ENCODE data around the gene IFT20. TPM values are rescaled to one million over a fixed set of nuclear protein-coding genes. Genes with fewer than 3 reads are reported as not detected.
"Not testable (repeated sequence)": the region's sequence is repeated elsewhere in the genome, so short reads cannot be mapped to it uniquely, and the experiment has no call there.

The IFT20 gene
- total RNA-seq, 2 experiments from 2014 or later, result 17.0 to 21.4 TPM

GRCh38 chr17:28346746-28347246 lies 11.5 kb upstream of the IFT20 start:
- H3K4me1 Mint-ChIP-seq, result peaks cover 3% of the 10 kb centered on the region
- H3K27me3 Mint-ChIP-seq, result no peaks in the 10 kb centered on the region
- no peak overlapping the region for H3K4me3 Mint-ChIP-seq
- peaks cover 20% of the 10 kb centered on the region for H3K36me3 Mint-ChIP-seq
- DNase-seq, result no peak
- H3K9me3 Mint-ChIP-seq, result no peaks in the 10 kb centered on the region
- no peak overlapping the region for H3K27ac Mint-ChIP-seq

GRCh38 chr17:28346199-28346580 lies 10.9 kb upstream of the IFT20 start:
- no peak overlapping the region for H3K4me3 Mint-ChIP-seq
- DNase-seq, result no peak
- H3K36me3 Mint-ChIP-seq, result peaks cover 16% of the 10 kb centered on the region
- H3K27me3 Mint-ChIP-seq, result no peaks in the 10 kb centered on the region
- peaks cover 3% of the 10 kb centered on the region for H3K4me1 Mint-ChIP-seq
- no peaks in the 10 kb centered on the region for H3K9me3 Mint-ChIP-seq
- H3K27ac Mint-ChIP-seq, result peak overlapping the region; percentile 6

DNA sequence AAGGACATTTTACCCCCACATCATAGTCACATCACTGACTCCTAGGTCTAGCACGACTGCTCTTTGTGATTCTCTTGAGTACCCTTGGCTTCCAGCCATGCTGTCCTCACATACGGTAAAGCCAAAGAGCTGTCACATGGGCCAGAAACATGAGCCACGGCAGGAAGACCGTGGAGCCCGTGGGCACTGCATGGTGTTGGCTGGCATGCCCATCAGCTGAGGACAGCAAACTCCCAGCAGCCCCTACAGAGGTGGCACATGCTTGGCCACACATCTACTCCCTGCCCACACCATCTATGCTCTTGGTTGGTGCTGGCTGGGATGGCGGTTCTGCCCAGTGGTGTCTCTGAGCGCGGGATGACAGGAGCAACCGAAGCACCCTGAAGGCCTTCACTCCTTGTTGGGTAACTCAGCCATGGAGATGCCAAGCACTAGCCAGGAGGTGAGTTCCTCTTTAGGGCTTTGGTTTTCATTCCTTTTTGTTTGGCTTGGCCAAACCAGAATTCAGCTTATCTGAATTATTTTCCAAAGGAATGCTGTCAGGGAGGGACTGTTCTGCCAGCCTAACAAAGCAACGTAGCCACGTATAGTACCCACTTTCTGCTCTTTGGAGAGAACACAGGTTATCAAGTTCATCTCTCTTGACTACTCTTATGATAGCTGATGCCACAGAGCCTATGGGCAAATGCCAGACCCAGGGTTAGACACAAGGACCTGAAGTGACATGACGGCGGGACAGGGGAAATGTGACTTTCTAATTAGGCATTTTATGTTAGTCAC lies 10.3 kb upstream of the IFT20 start:
- no peaks in the 10 kb centered on the region for H3K9me3 Mint-ChIP-seq
- H3K4me1 Mint-ChIP-seq, result peaks cover 3% of the 10 kb centered on the region
- H3K27me3 Mint-ChIP-seq, result no peaks in the 10 kb centered on the region
- peak overlapping the region; percentile 6 for H3K27ac Mint-ChIP-seq
- no peak for DNase-seq
- H3K4me3 Mint-ChIP-seq, result no peak overlapping the region
- peaks cover 16% of the 10 kb centered on the region for H3K36me3 Mint-ChIP-seq

DNA sequence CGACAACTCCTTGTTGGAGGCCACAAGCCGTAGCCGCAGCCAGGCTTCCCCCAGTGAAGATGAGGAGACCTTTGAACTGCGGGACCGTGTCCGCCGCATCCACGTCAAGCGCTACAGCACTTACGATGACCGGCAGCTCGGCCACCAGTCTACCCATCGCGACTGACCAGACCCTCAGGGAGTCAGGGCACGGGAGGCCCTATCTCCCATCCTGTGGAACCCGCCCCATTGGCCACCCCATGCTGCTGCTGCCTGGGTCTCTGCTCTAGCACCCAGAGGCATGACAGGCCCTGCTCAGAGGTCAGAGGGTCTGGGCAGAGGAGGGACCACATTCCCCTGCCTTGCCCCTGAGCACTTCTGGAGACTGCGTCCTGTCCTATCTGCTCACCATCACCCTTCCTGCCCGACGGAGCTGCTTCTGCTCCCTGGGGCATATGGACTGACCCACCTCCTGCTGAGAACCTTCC lies 9.2 kb upstream of the IFT20 start:
- Mint-ChIP-seq H3K27me3 (no peaks in the 10 kb centered on the region), H3K4me1 (peaks cover 3% of the 10 kb centered on the region), H3K27ac (no peak overlapping the region), H3K4me3 (no peak overlapping the region), H3K9me3 (no peaks in the 10 kb centered on the region), H3K36me3 (peaks cover 16% of the 10 kb centered on the region)
- no peak for DNase-seq

- H3K4me1 Mint-ChIP-seq, result peaks cover 3% of the 10 kb centered on the region
- no peak overlapping the region for H3K27ac Mint-ChIP-seq
- no peak for DNase-seq
- H3K36me3 Mint-ChIP-seq, result peaks cover 16% of the 10 kb centered on the region
- H3K4me3 Mint-ChIP-seq, result no peak overlapping the region
- no peaks in the 10 kb centered on the region for H3K27me3 Mint-ChIP-seq
- no peaks in the 10 kb centered on the region for H3K9me3 Mint-ChIP-seq
Measured at GRCh38 chr17:28344011-28344410, 8.7 kb upstream of the IFT20 start.

- Mint-ChIP-seq H3K9me3 (no peaks in the 10 kb centered on the region), H3K27me3 (no peaks in the 10 kb centered on the region), H3K4me3 (no peak overlapping the region), H3K4me1 (peaks cover 6% of the 10 kb centered on the region), H3K36me3 (peaks cover 16% of the 10 kb centered on the region), H3K27ac (peak overlapping the region; percentile 29)
- no peak for DNase-seq
Measured at GRCh38 chr17:28343491-28343932, 8.2 kb upstream of the IFT20 start.

- H3K4me1 Mint-ChIP-seq, result peaks cover 12% of the 10 kb centered on the region
- no peak overlapping the region for H3K27ac Mint-ChIP-seq
- peaks cover 10% of the 10 kb centered on the region for H3K36me3 Mint-ChIP-seq
Measured at GRCh38 chr17:28342313-28342712, 7.0 kb upstream of the IFT20 start.

DNA sequence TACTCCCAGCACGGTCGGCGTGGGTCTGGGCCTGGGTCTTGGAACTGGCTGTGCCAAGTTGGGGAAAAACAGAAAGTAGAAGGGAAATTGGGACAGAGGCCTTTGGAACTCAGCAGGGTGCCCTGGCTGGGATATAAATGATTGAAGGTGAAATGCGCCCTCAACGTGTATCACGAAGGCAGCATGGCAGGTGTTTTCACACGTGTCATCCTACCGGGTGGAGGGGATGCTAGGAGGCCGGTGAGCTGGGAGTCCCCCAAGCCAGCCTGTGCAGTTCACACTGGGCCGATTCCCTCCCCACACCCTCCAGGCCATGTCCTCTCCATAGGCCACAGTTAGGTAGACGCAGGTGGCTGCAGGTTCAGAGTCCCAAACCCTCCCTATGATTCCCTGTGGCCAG lies 6.2 kb upstream of the IFT20 start:
- Mint-ChIP-seq H3K4me1 (peaks cover 19% of the 10 kb centered on the region), H3K27me3 (no peaks in the 10 kb centered on the region), H3K27ac (no peak overlapping the region), H3K36me3 (peaks cover 6% of the 10 kb centered on the region), H3K4me3 (no peak overlapping the region), H3K9me3 (no peaks in the 10 kb centered on the region)
- DNase-seq, result no peak

More at GRCh38 chr17:28342313-28342712, 7.0 kb upstream of the IFT20 start:
- Mint-ChIP-seq H3K4me3 (no peak overlapping the region), H3K9me3 (no peaks in the 10 kb centered on the region), H3K27me3 (no peaks in the 10 kb centered on the region)
- DNase-seq, result no peak

GRCh38 chr17:28340374-28340773 lies 5.1 kb upstream of the IFT20 start:
- peaks cover 6% of the 10 kb centered on the region for H3K36me3 Mint-ChIP-seq
- H3K27me3 Mint-ChIP-seq, result no peaks in the 10 kb centered on the region
- H3K9me3 Mint-ChIP-seq, result no peaks in the 10 kb centered on the region
- H3K27ac Mint-ChIP-seq, result no peak overlapping the region
- peaks cover 22% of the 10 kb centered on the region for H3K4me1 Mint-ChIP-seq
- H3K4me3 Mint-ChIP-seq, result no peak overlapping the region
- no peak for DNase-seq

- H3K36me3 Mint-ChIP-seq, result peaks cover 6% of the 10 kb centered on the region
- no peaks in the 10 kb centered on the region for H3K27me3 Mint-ChIP-seq
- H3K4me1 Mint-ChIP-seq, result peaks cover 25% of the 10 kb centered on the region
- no peak for DNase-seq
- no peak overlapping the region for H3K4me3 Mint-ChIP-seq
- H3K9me3 Mint-ChIP-seq, result no peaks in the 10 kb centered on the region
- H3K27ac Mint-ChIP-seq, result no peak overlapping the region
Measured at GRCh38 chr17:28339431-28339830, 4.2 kb upstream of the IFT20 start.

DNA sequence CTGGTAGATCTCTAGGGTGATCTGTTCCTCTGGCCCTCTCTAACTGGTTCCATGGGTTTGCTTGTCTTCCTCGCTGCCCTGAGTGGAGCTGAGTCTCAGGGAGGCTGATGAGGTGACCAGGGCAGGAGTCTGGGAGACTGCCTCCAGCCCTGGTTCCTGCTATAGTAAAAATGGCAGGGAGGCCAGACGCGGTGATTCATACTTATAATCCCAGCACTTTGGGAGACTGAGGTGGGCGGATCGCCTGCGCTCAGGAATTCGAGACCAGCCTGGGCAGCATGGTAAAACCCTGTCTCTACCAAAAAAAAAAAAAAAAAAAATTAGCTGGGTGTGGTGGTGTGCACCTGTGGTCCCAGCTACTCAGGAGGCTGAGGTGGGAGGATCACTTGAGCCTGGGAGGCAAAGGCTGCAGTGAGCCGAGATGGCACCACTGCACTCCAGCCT lies 3.5 kb upstream of the IFT20 start:
- not testable (repeated sequence) for DNase-seq, H3K4me3 Mint-ChIP-seq, H3K27me3 Mint-ChIP-seq, H3K9me3 Mint-ChIP-seq, H3K36me3 Mint-ChIP-seq, H3K27ac Mint-ChIP-seq
- H3K4me1 Mint-ChIP-seq, result peaks cover 30% of the 10 kb centered on the region

DNA sequence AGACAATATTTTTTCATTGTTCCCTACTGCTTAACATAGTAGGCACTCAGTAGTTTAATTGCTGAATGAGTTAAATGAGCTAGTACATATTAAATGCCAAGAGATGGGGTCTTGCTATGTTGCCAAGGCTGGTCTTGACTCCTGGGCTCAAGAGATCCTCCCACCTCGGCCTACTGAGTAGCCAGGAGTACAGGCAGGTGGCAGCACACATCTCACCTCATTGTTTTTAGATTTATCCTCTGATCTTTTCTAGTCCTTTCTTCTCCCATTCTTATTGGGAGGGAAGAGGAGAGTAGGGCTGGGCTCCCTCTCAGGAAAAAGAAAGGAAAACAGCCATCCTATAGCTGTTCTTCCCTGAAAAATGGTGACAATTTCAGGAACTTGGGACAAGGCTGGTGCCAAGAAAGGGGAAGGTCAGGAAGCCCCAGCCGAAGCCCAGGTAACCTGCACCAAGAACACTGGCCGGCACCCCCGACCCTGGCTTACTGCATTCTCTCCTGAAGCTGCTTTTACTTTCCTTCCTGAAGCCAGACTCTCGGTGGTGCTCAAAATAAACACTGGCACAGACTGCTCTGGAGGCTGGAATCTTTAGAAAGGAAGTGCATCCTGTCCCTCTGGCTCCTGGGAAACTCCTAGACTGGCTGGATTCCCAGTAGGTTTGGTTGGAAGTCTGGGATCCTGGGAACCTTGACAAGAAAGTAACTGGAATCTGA lies 2.9 kb upstream of the IFT20 start:
- no peaks in the 10 kb centered on the region for H3K36me3 Mint-ChIP-seq
- no peaks in the 10 kb centered on the region for H3K9me3 Mint-ChIP-seq
- no peak overlapping the region for H3K27ac Mint-ChIP-seq
- no peak overlapping the region for H3K4me3 Mint-ChIP-seq
- H3K27me3 Mint-ChIP-seq, result no peaks in the 10 kb centered on the region
- H3K4me1 Mint-ChIP-seq, result peaks cover 29% of the 10 kb centered on the region
- DNase-seq, result no peak

DNA sequence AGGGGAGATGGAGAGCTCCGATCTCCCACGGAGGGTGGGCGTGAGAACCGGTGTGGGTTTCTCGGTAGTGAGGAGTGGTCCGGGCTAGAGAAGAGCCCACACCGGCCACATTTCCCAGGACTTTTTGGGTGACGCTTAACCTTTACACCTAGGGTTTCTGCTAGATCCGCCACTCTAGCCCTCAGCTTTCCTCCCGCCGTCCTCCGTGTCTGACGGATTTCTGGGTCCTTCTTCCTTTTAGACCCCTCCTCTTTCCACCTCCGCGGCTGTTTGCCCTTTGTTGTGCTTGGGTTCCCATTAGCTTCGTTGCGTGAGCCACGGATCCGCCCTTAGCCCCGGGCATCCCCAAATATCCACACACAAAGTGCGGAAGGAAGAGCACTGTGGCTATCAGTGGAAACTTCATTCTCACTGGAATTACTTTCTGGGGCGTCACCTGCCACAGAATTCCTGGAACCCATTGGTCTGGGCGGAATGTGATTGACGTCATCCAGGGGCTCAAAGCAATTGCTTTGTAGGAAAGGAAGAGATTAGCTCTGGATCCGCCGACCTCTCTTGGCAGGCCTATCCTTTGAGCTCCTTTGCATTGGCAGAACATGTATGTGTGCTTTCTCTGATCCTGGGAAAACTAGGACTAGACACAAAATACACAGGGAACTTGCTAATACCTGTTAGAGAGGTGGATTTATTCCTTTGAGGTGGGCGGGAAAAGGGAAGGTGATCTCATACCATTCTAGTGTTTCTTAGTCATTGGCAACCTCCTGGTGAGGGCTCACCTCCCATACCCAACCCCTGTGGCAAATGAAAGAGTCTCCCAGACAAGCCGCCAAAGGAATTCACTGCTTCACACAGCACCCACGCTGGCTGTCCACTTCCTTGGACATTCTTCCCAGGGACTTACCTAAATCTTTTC lies 943 bp upstream of the IFT20 start:
- Mint-ChIP-seq H3K4me3 (peak overlapping the region; percentile 97), H3K9me3 (no peaks in the 10 kb centered on the region), H3K27me3 (no peaks in the 10 kb centered on the region), H3K4me1 (peaks cover 34% of the 10 kb centered on the region), H3K27ac (peak overlapping the region; percentile 91), H3K36me3 (no peaks in the 10 kb centered on the region)
- DNase-seq, result peak; percentile 26

- DNase-seq, result no peak
- no peaks in the 10 kb centered on the region for H3K27me3 Mint-ChIP-seq
- peak overlapping the region; percentile 70 for H3K27ac Mint-ChIP-seq
- H3K36me3 Mint-ChIP-seq, result no peaks in the 10 kb centered on the region
- peak overlapping the region; percentile 97 for H3K4me3 Mint-ChIP-seq
- peaks cover 34% of the 10 kb centered on the region for H3K4me1 Mint-ChIP-seq
- no peaks in the 10 kb centered on the region for H3K9me3 Mint-ChIP-seq
Measured at GRCh38 chr17:28334666-28335200, 539 bp downstream of the IFT20 start.

Measured in activated naive CD8-positive, alpha-beta T cell treated with anti-CD3 and anti-CD28 coated beads for 36 hours (primary cell).